Stimulated activated CD4-positive, alpha-beta T cell treated with anti-CD3 and anti-CD28 coated beads, Interleukin-15, amount 100 ng/mL, for 1 hour (primary cell): ENCODE data around the gene SYNGR3.
A peak's percentile ranks its signal among the peaks of the same experiment; 100 is the strongest.
"Not testable (repeated sequence)": the region's sequence is repeated elsewhere in the genome, so short reads cannot be mapped to it uniquely, and the experiment has no call there.

ENCODE experiments used
- DNase-seq, 2 donors: peaks; one replicate each; pipeline ENCODE4 v3.0.0-alpha.2; 2020; ENCODE audit warnings: low read depth in 1 of 2, low spot score in 1 of 2

The SYNGR3 gene

GRCh38 chr16:1989209-1990100, at the start of gene SYNGR3:
SYNGR3 (plus strand) TSS chr16:1989970; CDS start chr16:1990103, 133 bp downstream.
- no peak for DNase-seq

- no peak for DNase-seq
These were observed 49.3 kb upstream of the SYNGR3 start for GRCh38 chr16:1940273-1941161.

GRCh38 chr16:1941162-1942046, 48.4 kb upstream of the SYNGR3 start:
- DNase-seq: no peak

GRCh38 chr16:1942047-1942809, 47.5 kb upstream of the SYNGR3 start:
- DNase-seq: no peak

GRCh38 chr16:1942810-1943726, 46.7 kb upstream of the SYNGR3 start, which contains the start of gene MSRB1:
MSRB1 (minus strand) TSS chr16:1943199; CDS start chr16:1943156, 43 bp downstream.
- DNase-seq: peak; percentile 98

GRCh38 chr16:1944612-1945199, 45.1 kb upstream of the SYNGR3 start:
- no peak for DNase-seq

- DNase-seq: no peak
These were observed 44.0 kb upstream of the SYNGR3 start for GRCh38 chr16:1945559-1946391.

- DNase-seq: no peak
These were observed 43.0 kb upstream of the SYNGR3 start for GRCh38 chr16:1946495-1947368.

GRCh38 chr16:1947369-1947670, 42.5 kb upstream of the SYNGR3 start:
- no peak for DNase-seq

- no peak for DNase-seq
These were observed 40.3 kb upstream of the SYNGR3 start for GRCh38 chr16:1949507-1949906.

- DNase-seq: no peak
These were observed 39.7 kb upstream of the SYNGR3 start for GRCh38 chr16:1950047-1950446.

- no peak for DNase-seq
These were observed 39.2 kb upstream of the SYNGR3 start for GRCh38 chr16:1950559-1950958.

GRCh38 chr16:1953734-1954133, 36.0 kb upstream of the SYNGR3 start:
- DNase-seq: no peak

GRCh38 chr16:1957434-1958142, 32.2 kb upstream of the SYNGR3 start:
- not testable (repeated sequence) for DNase-seq

- not testable (repeated sequence) for DNase-seq
These were observed 31.7 kb upstream of the SYNGR3 start for GRCh38 chr16:1958143-1958491.

GRCh38 chr16:1958715-1959268, 31.0 kb upstream of the SYNGR3 start:
- DNase-seq: no peak
